Stimulated activated CD8-positive, alpha-beta memory T cell treated with anti-CD3 and anti-CD28 coated beads, Interleukin-7, amount 100 ng/mL, for 1 hour (primary cell): ENCODE data around the gene LRRC2.
"Not testable (repeated sequence)": the region's sequence is repeated elsewhere in the genome, so short reads cannot be mapped to it uniquely, and the experiment has no call there.

Experiments used
- DNase-seq, 2 donors: peaks; one replicate each; pipeline ENCODE4 v3.0.0-alpha.2; 2020; ENCODE audit warnings: low read depth in 2 of 2

Gene LRRC2

GRCh38 chr3:46527239-46527638 is 38.9 kb downstream of the LRRC2 start:
- DNase-seq = no peak

- no peak for DNase-seq
Measured at GRCh38 chr3:46524832-46525231, 41.3 kb downstream of the LRRC2 start.

GRCh38 chr3:46524008-46524407 is 42.1 kb downstream of the LRRC2 start:
- no peak for DNase-seq

DNA sequence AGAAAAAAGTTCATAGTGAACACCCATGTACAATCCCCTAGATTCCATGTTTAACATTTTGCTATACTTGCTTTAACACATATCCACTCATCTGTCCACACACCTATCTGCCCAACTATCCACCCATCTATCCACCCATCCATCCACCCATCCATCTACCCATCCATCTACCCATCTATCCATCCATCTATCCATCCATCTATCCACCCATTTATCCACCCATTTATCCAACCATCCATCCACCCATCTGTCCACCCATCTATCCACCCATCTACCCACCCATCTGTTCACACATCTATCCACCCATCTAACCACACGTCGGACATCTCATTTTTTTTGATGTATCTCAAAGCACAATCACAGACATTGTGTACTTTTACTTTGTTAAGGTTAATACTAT is 42.5 kb downstream of the LRRC2 start:
- no peak for DNase-seq

GRCh38 chr3:46522201-46522600 is 43.9 kb downstream of the LRRC2 start:
- not testable (repeated sequence) for DNase-seq

DNA sequence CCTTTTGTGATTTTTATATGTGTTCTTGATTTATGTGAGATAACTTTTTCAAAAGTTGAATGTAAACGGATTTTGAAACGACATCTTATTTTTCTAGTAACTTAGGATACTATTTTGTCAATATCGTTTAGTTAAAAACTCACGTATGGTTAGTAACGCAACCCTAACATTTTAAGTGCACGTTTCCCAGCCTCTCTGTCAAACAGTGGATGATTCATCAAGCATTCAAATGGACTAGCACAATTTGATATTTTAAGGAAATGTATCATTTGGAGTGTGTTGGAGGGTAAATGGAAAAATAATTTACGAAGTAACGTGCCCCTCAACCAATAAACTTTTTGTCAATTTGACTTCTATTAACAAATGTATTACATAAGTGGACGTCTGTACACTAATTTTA is 45.0 kb downstream of the LRRC2 start:
- no peak for DNase-seq

DNA sequence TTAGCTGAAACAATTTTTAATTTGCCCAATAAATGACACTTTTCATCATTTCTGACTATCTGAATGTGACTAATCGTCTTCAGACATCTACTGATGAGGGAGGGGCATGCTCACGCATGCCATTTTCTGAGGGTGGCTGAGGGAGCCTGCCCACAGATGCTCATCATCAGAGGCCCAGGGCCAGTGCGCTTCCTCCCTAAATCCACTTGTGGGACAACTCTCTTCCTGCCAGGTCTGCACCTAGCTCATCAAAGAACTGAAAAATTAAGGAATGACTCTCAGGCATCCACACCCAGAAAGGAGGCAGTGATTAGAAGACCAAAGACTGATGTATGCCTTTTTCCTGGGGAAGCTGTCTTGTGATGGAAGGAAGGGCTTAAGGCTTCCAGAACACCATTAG is 45.6 kb downstream of the LRRC2 start:
- no peak for DNase-seq

- DNase-seq = no peak
Measured at GRCh38 chr3:46519952-46520351, 46.1 kb downstream of the LRRC2 start.

GRCh38 chr3:46517784-46518181 is 48.3 kb downstream of the LRRC2 start:
- no peak for DNase-seq

DNA sequence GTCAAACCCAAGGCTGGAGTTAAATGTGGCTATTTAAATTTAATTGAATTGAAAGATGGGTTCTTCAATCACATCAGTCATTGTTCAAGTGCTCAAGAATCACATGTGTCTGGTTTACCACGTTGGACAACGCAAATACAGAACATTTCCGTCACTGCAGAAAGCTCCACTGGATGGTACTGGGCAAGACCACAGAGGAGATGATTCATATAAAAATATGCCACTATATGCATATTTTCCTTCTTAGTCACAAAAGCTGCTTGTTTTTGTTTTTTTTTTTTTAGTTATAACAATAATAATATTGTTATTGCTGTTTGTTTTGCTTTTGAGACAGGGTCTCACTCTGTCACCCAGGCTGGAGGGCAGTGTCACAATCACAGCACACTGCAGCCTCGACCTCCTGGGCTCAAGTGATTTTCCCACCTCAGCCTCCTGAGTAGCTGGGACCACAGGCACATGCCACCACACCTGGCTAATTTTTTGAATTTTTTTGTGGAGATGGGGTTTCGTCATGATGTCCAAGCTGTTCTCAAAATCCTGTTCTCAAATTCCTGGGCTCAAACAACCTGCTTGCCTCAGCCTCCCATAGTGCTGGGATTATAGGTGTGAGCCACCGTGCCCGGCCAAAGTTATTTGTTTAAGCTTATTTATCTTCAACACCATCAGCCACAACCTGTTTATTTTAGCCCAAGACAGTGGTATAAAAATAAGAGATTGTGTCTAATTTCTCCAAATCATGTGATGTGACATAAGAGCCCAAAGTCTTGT is 48.9 kb downstream of the LRRC2 start:
- DNase-seq = no peak

- DNase-seq = no peak
Measured at GRCh38 chr3:46516521-46516920, 49.6 kb downstream of the LRRC2 start.

- DNase-seq = no peak
Measured at GRCh38 chr3:46512191-46512749, 53.8 kb downstream of the LRRC2 start.

DNA sequence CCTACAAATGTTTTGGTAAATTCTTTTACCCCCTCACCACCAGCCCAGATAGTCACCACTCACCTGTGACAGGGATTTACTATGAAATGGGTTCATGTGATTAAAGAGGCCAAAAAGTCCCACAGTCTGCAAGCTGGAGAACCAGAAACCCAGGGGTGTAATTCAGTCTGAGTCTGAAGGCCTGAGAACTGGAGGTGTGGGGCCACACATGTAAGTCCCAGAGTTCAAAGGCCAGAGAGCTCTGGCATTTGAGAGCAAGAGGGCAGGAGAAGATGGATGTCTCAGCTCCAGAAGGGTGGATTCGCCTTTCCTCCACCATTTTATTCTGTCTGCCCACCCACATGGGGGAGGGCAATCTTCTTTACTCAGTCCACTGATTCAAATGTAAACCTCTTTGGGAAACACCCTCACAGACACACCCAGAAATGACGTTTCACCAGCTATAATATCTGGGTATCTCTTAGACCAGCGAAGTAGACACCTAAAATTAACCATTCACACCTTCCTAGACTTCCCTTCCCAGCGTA is 56.4 kb downstream of the LRRC2 start:
- DNase-seq = no peak

- DNase-seq = no peak
Measured at GRCh38 chr3:46508850-46509591, 57.1 kb downstream of the LRRC2 start.

GRCh38 chr3:46506526-46506925 is 59.6 kb downstream of the LRRC2 start:
- DNase-seq = no peak

GRCh38 chr3:46505953-46506352 is 60.1 kb downstream of the LRRC2 start:
- no peak for DNase-seq

- no peak for DNase-seq
Measured at GRCh38 chr3:46504789-46505188, 61.3 kb downstream of the LRRC2 start.

- DNase-seq = no peak
Measured at GRCh38 chr3:46503200-46503874, 62.8 kb downstream of the LRRC2 start.

- no peak for DNase-seq
Measured at GRCh38 chr3:46501702-46502101, 64.4 kb downstream of the LRRC2 start.

DNA sequence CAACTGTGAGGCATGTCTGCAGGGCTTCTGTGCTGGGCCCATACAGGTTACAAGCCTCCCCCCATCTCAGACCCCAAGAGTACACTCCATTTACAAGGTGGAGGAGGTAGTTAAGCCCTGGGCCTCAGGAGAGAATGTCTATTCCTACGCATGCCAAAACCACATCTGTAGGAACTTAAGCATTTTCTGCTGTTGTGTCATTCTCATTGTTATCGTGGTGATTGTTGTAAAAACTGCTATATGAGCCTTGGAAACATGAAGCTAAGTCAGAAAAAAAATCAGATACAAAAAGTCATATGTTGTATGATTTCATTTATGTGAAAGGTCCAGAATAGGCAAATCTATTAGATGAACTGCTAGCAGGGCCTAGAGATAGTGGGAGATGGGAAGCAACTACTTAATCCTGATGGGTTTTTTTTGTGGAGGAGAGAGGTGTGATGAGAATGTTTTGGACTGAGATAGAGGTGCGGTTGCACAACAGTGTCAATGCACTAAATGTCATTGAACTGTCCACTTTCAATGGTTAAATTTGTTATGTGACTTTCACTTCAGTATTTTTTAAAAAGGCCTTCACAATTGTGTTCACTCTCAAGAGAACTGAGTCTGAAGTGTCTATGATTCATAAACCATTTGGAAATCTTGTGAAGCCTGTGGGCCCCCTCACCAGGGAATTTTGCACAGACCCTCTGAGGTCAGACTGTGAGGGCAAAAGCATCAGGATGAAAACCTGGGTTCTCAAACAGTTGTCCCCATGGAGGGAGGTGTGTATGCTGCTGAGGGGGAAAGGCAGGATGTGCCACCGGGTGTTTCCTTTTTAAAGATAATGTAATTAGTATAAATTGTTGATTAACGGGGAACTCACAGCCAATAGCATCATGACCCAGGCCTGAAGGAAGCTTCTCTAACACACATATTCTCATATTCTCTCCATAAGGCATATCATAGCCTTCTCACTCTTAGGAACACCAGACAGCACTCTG is 65.2 kb downstream of the LRRC2 start:
- DNase-seq = no peak

DNA sequence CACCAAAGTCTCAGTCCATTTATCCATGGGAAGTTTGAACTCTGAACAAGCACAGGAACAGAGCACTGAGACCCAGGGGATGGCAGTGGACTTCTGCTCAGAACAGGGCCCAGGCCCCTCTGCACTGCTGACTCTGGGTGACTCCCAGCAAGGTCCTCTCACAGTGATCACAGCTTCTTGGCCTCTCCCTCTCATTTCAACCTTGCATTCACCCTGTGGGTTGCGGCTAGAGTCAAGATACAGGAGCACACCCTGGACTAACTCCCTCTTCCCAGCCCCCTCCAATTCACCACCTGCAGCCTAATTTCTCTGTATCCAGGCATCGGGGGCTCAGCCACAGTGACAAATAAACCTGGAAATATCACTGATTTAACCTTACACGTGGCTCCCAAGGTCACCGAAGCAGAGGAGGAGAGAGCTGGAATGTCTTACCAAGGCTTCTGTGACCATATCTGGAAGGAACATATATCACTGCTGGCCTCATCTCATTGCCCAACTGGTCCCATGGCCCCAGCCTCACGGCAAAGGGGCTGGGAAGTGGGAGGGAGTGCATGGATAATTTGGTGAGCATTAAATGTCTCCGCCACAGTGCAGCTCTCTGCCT is 67.1 kb downstream of the LRRC2 start:
- no peak for DNase-seq
